D341Med (cell line): Measurements from ENCODE around the gene NUDT2.
A peak's percentile ranks its signal among the peaks of the same experiment; 100 is the strongest.

ENCODE experiments used
- DNase-seq: peaks from one replicate; pipeline ENCODE4 v3.0.0; 2012; ENCODE audit warnings: low spot score

The NUDT2 gene

DNA sequence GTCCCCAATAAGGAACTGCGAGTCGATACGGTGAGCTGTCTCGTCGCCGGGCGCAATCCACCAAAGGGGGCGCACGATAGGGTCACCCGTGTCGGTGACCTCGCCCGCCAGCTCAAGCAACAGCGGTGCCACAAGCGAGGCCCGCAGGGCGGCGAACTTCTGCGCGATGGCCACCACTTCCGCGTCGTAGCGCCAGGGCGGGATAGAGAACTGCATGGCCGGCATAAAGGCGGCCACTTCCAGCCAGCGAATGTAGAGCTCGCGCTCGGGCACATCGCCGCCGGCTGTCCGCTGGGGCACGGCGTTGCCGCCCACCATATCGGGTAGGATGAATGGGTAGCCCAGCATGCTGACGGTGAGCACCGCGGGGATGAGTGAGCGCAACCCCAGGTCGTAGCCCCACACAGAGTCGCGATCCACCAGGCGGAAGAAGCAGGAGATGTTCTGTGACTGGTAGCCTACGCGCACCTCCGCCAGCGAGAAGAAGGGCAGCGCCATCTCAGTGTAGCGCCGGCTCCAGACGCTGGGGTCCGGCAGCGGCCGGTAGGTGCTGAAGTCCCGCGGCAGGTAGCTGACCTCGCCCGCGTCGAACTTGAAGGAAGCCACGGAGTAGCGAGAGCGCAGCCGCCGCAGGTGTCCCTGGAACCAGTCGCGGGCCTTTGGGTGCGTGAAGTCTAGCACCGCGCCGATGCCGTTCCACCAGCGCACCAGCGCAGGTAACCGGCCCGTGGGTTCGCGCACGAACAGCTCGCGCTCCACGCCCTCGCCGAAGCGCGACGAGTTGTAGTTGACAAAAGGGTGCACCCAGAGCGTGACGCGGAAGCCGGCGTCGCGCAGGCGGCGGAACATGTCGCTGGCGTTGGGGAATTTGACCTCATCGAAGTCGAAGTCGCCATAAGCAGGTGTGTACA lies 41.9 kb downstream of the NUDT2 start:
- DNase-seq, result no peak

DNA sequence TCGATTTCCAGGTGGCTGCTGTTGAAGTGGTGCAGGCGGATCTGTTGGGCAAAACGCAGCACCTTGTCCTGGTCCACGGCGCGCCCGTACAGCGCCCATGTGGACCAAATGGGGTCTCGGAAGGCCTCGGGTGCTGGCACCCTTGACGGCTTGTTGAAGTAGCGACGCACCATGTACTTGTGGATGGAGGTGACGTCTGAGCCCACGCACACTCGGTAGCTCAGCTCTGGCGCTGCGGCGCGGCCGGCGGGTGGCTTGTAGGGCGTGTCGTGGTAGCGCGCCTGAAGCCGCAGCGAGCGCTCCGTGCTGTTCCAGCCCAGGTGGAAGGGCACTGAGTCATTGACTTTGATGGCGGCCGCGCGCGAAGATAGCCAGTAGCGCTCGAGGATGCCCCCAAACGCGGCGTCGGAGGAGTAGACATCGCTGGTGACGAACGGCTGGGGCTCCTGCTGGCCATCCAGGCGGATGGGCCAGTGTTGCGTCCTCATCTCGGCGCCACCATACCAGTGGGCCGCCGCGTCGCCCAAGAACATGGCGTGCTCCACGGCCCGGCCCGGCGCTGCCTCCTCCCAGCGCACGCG lies 42.6 kb downstream of the NUDT2 start:
- DNase-seq, result peak; percentile 10

DNA sequence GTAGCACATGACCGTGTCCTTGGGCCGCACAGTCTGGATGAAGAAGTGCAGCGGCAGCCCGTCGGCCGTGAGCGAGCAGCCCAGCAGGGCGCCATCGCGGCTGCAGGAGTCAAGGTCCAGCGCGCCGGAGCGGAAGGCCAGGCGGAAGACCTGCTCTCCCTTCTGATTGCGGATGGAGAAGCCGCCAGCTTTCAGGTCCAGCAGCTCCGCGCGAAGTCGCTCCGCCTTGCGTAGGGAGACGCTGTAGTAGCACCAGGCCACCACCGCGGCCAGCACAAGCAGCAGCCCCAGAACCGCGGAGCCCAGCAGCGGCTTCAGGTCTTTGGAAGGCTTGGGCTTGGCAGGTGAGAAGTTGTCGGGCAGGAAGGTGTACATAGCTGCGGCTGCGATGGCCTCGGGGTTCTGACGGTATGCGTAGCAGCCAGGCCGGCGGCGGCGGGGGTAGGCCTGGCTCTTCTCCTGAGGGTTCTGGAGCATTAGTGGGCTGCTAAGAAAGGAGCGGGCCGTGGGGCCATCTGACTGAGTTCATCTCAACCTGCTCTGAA lies 43.2 kb downstream of the NUDT2 start:
- peak; percentile 15 for DNase-seq

DNA sequence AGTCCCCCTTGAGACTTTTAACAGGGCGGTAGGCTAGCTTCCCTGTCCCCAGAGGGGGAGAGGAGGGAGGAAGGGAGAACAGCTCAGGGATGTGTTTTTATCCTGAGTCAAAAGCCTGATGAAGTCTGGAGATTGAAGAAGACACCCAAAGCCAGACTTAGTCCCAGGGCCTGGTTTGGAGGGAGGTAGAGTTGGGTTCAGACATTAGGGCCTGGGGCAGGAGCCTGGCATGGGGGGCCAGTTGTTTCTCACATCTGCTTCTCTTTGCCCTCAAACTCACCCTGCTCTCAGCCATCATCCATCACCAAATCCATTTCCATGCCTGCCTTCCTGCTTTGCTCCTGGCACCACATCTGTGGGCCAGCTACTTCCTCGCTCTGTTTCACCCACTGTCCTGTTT lies 44.4 kb downstream of the NUDT2 start:
- no peak for DNase-seq

DNA sequence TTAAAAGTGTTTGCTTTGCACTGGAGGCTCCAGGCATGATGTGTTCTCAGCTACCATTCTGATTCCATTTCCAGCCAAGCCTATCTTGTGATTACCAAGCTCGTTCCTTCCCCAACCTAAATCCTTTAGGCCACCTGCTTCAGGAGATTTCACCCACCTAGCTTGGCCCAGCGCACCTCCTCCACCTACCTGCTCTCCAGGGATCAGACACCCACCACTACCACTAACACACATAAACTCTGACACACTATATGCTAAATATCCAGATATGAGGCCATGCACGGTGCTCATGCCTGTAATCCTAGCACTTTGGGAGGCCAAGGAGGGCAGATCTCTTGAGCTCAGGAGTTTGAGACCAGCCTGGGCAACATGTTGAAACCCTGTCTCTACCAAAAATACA lies 45.0 kb downstream of the NUDT2 start:
- DNase-seq, result no peak

DNA sequence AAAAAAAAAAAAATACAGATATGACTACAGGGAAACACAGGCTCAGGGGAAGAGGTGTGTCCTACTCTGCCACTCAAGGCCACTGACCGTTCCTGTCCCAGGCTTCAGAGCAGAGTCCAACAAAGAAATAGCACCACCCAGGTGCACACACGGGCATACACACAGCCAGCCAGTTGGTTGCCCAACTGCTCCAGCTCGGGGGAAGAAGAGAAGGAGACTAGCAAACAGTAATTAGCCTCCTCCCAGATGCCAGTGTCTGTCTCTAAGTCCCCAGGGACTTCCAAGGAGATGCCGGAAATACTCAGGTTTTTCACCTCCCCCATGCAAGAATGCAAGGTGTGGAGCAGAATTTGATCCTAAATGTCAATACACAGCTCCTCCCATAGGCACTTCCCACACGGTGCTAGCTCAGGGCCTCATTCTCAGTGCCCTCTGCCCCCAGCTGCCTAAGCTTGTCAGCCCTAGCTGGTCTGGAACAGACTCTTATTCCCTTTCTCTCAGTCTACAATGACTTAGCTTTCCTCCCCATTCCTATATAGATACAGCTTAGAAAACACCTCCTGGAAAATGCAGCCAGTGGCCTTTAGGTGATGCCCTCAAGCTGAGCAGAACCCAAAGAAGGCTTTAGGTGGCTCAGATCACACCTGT lies 45.7 kb downstream of the NUDT2 start:
- peak; percentile 75 for DNase-seq

DNA sequence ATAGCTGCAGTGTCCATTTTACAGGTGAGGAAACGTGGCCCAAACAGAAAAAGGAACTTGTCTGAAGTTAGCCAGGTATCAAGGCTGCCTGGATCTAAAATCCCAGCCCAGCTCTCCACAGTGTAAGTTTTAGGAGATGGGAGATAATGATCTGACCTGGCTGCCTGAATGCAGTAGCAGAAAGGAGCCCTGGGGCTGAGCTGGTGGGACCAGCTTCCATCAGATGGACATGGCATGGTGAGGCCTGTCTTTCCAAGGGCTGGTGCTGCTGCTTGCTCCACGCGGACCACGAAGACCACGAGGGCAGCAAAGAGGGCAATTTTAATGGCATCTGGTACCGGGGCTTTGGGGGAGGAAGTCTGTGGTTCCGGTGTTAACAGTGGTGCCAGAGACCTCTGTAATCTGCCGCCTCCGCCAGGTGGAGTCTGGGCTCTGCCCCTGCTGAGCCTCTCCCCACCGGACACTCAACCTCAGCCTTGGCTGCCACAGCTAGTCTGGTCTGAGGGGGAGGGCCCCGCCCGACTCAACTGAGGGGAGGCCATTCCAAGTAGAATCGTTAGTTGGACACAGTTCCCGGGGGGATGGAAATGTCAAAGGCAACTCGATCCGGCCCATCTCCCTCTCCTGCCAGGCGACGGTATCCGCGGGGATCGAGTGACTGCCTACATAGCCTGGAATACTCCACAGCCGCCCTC lies 46.7 kb downstream of the NUDT2 start:
- DNase-seq, result peak; percentile 47

DNA sequence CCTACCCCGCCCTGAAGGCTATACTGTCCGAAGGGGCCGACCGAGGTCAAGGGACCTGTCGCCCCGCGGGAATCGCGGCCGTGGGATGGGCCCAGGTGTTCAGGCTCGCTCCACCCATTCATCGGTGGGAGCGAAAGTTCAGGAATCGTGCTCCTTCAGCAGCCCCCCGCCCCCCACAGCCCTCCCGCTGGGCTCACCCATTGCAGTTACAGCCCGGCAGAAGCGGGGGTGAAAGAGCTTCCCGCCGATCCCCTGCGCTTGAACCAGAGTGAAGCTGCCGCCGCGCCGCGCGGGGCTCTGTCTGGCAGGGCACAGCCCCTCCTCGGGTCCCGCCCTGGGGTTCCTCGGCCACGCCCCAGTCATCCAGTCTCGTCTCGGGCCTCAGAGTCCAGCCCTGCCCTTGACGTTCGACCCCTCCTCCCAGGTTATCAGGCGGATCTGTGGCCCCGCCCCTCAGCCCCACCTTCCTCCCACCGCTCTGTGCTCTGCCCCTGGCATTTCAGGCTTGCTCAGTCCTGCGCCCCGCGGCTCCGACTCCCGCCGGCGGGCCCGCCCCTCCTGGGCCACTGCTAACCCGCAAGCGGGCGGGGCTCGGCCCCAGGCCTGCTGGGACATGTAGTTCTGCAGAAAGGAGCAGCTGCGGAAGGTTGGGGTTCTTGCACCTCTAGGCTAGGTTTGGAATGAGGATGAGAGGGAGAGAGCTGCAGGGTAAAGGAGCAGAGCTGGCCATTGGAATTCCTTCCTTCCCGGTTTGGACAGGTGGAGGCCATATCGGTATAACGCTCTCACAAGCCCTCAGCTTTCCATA lies 47.4 kb downstream of the NUDT2 start, which contains the start of gene MYORG:
TSS of gene MYORG (minus strand) at position 303 of the 808 bp plus-strand sequence. CDS start 3,955 bp downstream, outside the sequence.
- DNase-seq, result peak; percentile 97

DNA sequence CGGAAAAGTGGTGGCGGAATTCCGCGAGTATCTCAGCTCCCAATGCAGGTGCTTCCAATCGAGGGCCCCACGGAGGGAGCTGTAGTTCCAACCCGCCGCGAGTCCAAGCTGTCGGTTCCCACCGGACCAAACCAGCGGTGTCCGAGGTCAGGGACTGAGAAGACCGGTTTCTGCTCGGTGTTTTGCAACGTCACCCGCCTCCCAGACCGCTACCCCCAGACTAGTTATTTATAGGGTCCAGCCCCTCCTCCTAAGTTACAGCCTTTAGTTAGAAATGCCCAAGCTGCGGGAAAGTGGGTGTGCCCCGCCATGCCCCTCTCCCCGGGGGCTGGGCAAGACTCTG lies 48.0 kb downstream of the NUDT2 start:
- DNase-seq, result no peak

DNA sequence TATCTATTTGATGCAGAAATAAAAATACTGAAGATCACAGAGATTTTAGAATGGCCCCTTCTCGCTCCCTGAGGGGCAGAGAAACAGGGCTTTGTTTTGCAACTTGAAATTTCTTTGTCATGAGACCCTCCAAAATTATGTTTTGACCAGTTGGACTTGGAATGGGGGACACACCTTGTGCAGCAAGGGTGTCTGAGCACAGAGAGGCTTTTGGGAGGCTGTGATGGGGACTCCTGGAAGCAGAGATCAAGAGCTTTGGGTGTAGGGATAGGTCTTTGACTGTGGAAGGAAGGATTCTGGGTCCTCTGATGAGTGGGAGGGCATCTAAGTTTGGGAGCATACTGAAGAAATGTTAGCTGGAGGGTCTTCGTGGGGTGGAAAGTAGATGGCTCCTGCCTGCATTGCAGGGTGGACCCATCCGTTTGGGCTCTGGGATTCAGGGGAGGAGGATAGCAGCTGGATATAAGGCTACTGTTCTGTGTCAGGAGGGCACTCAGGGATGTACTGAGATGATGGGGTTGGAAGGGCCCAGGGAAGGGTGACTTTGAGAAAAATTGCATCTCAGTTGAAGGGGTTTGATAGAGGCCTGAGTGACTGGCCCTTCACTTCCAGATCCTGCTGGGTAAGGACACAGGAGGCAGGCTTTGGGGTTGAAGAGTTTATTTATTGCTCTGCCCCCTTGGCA lies 49.1 kb downstream of the NUDT2 start:
- DNase-seq, result peak; percentile 10

DNA sequence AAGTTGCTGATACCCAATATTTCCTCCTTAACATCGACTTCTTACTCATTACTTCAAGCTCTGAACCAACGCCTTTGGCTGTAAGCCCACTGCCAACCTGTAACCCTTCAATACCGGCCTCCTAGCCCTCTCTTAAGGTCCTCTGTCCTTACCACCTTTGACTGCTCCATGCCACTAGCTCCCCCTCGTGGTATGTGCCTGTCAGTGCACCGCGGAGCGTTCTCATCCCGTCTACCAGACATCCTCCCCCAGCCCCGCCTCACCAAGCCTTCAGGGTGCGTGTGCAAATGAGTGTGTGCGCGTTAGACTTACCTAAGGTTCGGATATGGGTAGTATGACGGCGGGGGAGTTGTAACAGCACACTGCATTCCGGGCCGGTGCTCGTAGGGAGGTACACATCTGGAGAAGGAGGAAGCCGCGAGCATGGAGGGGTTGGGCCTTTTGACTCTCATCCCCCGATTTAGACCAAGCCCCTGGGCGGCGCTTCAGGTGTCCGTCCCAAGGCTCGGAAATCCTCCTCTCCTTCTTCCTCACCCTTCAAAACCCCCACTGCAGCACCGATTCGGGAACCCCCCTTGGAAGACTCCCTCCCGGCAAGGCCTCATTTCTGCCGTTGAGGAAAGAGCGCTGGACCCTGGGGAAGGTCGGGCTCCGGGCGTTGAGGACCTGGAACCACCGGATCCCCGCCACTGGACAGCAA lies 50.1 kb downstream of the NUDT2 start:
- peak; percentile 83 for DNase-seq

DNA sequence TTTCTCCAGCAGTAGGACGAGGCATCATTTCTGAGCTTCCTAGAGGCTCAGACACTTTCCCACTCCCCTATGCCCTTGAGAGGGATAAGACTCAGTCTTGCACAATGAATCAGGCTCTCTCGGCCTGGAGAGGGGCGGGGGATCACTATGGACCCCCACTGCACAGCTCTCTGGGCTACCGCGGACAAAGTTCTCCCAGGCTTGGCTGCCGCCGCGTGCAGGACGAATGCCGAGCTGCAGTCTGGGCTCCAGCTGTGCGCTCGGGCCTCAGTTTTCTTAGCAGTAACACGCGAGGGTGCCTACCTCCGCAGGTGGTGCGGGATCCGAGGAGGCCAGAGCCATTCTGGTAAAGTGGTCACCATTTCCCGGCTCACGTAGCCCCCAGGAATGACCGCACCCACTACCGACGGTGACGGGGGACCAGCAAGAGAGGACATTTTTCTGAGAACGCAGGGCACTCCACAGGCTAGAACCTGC lies 50.7 kb downstream of the NUDT2 start:
- peak; percentile 31 for DNase-seq

DNA sequence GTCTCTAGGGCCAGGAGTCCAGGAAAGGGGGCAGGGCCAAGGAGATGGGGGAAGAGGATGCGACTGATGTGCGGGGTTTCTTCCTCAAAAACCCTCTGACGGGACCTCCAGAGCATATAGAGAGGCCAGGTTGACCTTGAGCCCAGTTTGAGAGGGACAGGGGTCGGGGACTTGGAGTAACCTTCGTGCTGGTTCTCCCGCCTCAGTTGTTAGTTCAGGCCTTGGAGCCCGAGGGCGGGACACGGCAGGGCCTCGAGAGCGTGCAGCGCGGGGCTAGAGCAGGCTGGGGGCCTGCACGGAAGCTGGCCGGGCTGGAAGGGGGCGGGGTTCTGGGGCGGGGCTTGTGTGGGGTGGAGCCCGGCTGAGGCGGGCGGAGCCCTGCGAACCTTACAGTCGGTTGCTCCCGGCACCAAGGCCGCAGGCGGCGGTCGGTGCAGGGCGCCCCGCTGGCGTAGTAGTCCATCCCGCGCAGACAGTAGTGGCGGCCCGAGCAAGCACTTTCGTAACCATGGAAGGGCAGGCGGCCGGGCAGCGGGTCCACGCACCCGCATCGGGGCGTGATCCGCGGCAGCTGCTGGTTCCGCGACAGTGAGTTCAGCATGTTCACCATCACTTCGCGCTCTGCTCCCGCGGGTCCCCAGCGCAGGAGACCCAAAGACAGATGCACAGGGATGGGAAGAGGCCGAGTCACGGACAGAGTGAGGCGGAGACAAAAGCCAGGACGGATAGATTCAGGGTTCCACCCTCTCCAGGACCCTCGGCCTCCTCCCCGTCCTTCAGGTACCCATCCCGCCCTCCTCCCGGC lies 51.3 kb downstream of the NUDT2 start:
- peak; percentile 89 for DNase-seq

DNA sequence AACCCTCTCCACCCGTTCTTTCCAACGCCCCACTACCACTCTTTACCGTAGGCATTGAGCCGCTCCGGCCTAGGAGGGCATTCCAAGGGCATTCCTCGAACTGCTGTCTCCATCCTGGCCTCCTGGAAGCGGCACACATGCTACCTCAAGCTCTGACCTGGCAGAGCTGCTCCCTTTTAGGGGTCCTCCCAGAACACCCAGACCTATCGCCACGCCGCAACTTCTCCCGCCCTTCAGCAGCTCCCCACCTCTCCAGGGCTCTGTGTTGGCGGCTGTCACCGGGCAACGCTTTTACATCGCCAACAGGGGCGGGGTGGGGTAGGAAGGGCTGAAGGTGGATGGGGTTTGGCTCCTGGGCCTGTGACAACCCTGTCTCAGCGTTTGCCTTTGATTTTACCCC lies 52.0 kb downstream of the NUDT2 start:
- no peak for DNase-seq

DNA sequence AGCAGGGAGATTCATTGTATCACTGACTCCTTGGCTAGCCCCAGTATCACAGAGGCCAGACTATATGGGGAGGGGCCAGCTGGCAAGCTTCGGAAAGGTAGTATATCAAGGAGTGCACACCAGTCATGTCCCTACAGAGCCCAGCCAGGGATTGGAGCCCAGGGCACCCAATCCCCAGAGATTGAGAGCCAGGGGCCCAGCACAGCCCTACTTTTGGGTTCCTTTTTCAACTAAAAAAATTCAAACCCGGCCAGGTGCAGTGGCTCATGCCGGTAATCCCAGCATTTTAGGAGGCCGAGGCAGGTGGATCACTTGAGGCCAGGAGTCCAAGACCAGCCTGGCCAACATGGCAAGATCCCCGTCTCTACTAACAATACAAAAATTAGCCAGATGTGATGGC lies 52.7 kb downstream of the NUDT2 start:
- DNase-seq, result peak; percentile 10

DNA sequence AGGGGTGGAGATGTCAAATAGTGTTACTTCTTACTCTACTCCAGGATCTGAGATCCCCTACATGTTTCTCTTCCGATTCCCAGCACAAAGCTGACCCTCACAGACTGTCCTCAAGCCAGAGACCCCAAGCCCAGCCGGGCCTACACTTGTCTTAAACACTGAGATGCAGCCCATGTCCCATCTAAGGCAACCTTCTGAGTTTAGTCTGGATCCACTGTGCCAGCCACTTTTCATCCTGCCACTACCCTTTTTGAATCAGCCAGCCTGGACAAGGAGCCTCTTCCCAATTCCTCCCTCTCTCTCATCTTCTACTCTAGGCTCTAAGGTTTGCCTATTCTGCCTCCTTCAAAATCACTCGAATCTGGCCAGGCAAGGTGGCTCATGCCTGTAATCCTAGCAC lies 53.5 kb downstream of the NUDT2 start:
- DNase-seq, result no peak

DNA sequence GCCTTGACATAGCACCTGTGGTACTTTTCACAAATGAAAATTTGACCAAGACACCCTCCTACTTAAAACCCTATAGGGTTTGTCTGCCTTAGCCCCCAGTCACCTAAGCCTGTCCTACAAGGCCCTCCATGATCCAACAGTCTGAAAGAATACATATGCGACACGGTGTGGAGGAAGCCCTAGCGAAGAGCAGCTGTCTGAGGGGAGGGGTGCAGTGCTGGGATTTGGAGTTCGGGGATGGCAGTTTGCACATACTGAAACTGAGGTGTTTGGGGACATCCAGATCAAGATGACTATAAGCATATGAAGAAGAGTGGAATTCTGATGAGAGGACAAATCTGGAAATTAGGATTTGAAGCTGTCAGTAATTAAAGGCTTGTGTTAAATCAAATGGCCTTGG lies 54.5 kb downstream of the NUDT2 start:
- no peak for DNase-seq

DNA sequence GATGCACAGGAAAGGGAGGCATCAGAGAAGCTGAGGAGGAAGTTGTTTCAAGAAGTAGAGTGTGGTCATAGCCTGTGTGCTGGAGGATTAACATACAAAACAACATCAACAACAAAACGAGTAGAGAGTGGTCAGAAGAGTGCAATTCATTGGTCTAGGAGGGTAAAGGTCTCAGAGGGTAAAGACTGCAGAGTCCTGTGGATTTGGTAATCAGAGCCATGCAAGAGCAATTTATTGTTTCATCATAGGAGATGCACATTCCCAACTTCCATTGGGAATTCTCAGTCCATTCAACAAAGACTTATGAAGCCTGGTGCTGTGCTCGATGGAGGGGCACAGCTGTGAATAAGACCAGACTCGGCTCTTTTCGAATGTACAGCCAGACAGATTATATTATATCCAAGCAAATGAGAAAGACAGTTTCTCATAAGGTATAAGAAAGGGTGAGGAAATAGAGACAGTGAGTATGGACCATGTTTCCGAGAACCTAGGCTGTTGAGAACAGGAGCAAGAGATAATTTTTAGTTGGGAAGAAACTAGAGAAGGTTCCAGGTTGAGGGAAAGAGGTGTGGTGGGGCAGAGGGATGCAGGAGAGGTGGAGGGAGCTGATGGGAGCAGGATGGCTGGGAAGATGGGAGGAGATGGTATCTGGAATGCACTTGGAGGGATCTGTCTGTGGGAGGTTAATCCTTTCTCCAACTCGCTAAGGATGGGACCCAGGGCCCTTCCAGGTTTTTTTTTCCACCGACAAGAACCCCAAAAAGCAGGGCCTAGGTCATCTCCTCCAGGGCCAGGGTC lies 55.2 kb downstream of the NUDT2 start:
- no peak for DNase-seq
